Natural killer cell (primary cell): ENCODE results near the gene ARHGAP33. TPM values are rescaled to one million over a fixed set of nuclear protein-coding genes. Genes with fewer than 3 reads are reported as not detected.
A peak's percentile ranks its signal among the peaks of the same experiment; 100 is the strongest.

Source experiments
- ATAC-seq, 3 donors: fragments of 150-1000 bp in 2 of 3; fragments of 200-7000 bp in 1 of 3; cut with Tn5 transposase; 1 replicate in 1 of 3; 2 replicates in 2 of 3; pipeline ENCODE4 v1.10.0; 2021; ENCODE audit warnings: mild to moderate bottlenecking in 2 of 3, moderate library complexity in 2 of 3
- DNase-seq, 2 donors: peaks; one replicate each; pipeline versions ENCODE4 v3.0.0 to v3.0.0-alpha.2; 2013 to 2021; ENCODE audit warnings: mixed read lengths in 1 of 2
- H3K27ac ChIP-seq: one replicate; pipeline ENCODE4 v1.5.1; 2013; ENCODE audit warnings: mild to moderate bottlenecking, low read length
- H3K27me3 ChIP-seq: one replicate; pipeline ENCODE4 v1.6.1; 2013; ENCODE audit warnings: low read length; ENCODE audit not compliant: control insufficient read depth, insufficient read depth
- H3K36me3 ChIP-seq: one replicate; pipeline ENCODE4 v1.6.1; 2013; ENCODE audit warnings: low read length; ENCODE audit not compliant: control insufficient read depth, insufficient read depth
- H3K4me1 ChIP-seq: one replicate; pipeline ENCODE4 v1.6.1; 2013; ENCODE audit warnings: low read length; ENCODE audit not compliant: control insufficient read depth, insufficient read depth
- H3K4me3 ChIP-seq: one replicate; pipeline ENCODE4 v1.5.1; 2013; ENCODE audit warnings: low read length
- H3K9me3 ChIP-seq: one replicate; pipeline ENCODE4 v1.6.1; 2013; ENCODE audit warnings: low read length; ENCODE audit not compliant: control insufficient read depth, insufficient read depth
- H3K27ac Mint-ChIP-seq, 2 donors: one replicate each; pipeline ENCODE4 v1.8.0; 2022; ENCODE audit warnings: mild to moderate bottlenecking in 2 of 2, mixed read lengths in 2 of 2, moderate library complexity in 1 of 2
- H3K27me3 Mint-ChIP-seq, 2 donors: one replicate each; pipeline ENCODE4 v1.8.0; 2022; ENCODE audit warnings: low read depth in 2 of 2, mixed read lengths in 2 of 2
- H3K36me3 Mint-ChIP-seq: one replicate; pipeline ENCODE4 v1.8.0; 2022; ENCODE audit warnings: mixed read lengths
- H3K4me1 Mint-ChIP-seq, 2 donors: one replicate each; pipeline ENCODE4 v1.8.0; 2022; ENCODE audit warnings: mixed read lengths in 2 of 2
- H3K4me3 Mint-ChIP-seq: one replicate; pipeline ENCODE4 v1.8.0; 2022; ENCODE audit warnings: mild to moderate bottlenecking, moderate library complexity, mixed read lengths
- H3K9me3 Mint-ChIP-seq, 2 donors: one replicate each; pipeline ENCODE4 v1.8.0; 2022; ENCODE audit warnings: mixed read lengths in 2 of 2
- WGBS: methylation state at CpG from one replicate; pipeline ENCODE4 v1.1.7; 2013; ENCODE audit warnings: missing lambda C conversion rate; ENCODE audit not compliant: insufficient coverage; 5-methylcytosine and 5-hydroxymethylcytosine counted together
- intact Hi-C: fragments of 100-400 bp; cut with micrococcal nuclease; formaldehyde crosslinking; loops from one replicate; pipeline ENCODE4 v1.14.2; 2022
- total RNA-seq, 4 donors: library from RNA; stranded (reverse); fragments of 120-200 nt in 1 of 4; gene quantifications; one replicate each; pipeline versions ENCODE4 v1.2.3 to v1.2.4, GENCODE V29; 2013 to 2022
- TF ChIP-seq, protein P1 (sequence below): fragments of 200-600 bp; IDR thresholded peaks from one replicate; pipeline ENCODE4 v1.8.0; 2022; ENCODE audit warnings: antibody characterized with exemption

The ARHGAP33 gene
- total RNA-seq, 3 donors from 2014 or later (not counting 1 experiment from before 2014, with no cell fraction given): 34.4 to 39.3 (median 37.5) TPM

DNA sequence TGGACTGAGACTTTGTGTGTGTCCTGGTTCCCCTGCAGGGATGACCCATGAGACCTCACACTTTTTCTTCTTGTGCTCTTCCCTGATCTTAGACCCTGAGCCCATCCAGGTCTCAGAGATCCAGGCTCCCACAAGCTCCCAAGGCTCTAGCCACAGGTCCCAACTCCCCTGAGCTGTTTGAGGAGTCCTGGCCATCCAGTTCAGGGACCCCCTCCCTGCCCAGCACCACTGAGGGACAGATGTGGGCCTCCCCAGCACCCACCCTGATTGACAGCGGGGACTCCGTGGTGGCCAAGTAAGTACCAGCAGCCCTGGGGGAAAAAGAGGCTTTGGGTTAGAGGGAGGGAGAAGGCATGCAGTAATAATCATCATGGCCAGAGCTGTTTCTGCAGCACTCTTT, 15.7 kb upstream of the ARHGAP33 start:
- Histone ChIP-seq H3K36me3 (peaks cover 17% of the 10 kb centered on the region), H3K4me1 (peaks cover 29% of the 10 kb centered on the region), H3K9me3 (no peaks in the 10 kb centered on the region), H3K27ac (no peak overlapping the region), H3K4me3 (no peak overlapping the region), H3K27me3 (no peaks in the 10 kb centered on the region)
- Mint-ChIP-seq H3K4me3 (no peak overlapping the region), H3K27me3 (peaks cover 0 to 17% of the 10 kb centered on the region in 2 donors), H3K27ac (peak overlapping the region in 1 of 2 donors; percentile 35), H3K9me3 (no peaks in the 10 kb centered on the region), H3K4me1 (peaks cover 29 to 38% of the 10 kb centered on the region in 2 donors), H3K36me3 (no peaks in the 10 kb centered on the region)
- intact Hi-C loops: loop anchor here (5.0 kb wide), 1 partner anchor 117 kb away; the partner anchor contains the start of gene ETV2
- DNase-seq (no peak), ATAC-seq (no peak)
- TF ChIP-seq, protein P1, sequence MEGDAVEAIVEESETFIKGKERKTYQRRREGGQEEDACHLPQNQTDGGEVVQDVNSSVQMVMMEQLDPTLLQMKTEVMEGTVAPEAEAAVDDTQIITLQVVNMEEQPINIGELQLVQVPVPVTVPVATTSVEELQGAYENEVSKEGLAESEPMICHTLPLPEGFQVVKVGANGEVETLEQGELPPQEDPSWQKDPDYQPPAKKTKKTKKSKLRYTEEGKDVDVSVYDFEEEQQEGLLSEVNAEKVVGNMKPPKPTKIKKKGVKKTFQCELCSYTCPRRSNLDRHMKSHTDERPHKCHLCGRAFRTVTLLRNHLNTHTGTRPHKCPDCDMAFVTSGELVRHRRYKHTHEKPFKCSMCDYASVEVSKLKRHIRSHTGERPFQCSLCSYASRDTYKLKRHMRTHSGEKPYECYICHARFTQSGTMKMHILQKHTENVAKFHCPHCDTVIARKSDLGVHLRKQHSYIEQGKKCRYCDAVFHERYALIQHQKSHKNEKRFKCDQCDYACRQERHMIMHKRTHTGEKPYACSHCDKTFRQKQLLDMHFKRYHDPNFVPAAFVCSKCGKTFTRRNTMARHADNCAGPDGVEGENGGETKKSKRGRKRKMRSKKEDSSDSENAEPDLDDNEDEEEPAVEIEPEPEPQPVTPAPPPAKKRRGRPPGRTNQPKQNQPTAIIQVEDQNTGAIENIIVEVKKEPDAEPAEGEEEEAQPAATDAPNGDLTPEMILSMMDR: no peak
- WGBS: 100% methylated on average over 2 of the region's 2 CpGs

DNA sequence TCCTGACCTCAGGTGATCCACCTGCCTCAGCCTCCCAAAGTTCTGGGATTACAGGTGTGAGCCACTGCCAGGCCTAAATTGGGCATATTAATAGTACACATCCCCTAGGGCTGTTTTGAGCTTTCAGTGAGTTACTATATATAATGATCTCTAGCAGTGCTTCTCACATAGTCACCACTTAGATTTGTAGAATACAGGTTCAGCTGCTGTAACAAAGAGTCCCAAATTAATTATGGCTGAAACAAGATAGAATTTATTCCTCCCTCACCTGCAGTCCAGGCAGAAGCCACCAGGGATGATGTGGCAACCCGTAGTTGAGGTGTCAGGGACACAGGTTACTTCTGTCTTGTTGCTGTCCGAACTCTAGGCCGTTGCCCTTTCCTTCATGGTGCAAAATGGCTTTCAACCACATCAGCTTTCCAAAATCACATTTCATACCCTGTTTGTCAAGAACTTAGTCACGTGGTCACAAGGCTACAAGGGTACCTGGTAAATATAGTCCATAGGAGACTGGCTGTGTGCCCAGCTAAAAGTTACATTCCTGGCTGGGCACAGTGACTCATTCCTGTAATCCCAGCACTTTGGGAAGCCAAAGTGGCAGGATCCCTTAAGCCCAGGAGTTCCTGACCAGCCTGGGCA, 14.5 kb upstream of the ARHGAP33 start:
- intact Hi-C loops: no loop called here
- Mint-ChIP-seq H3K4me1 (peaks cover 29 to 31% of the 10 kb centered on the region in 2 donors), H3K9me3 (no peaks in the 10 kb centered on the region), H3K27ac (no peak overlapping the region), H3K27me3 (peaks cover 0 to 11% of the 10 kb centered on the region in 2 donors), H3K4me3 (peak overlapping the region; percentile 4), H3K36me3 (no peaks in the 10 kb centered on the region)
- peaks cover 27% of the 10 kb centered on the region for H3K4me1 ChIP-seq
- no peaks in the 10 kb centered on the region for H3K9me3 ChIP-seq
- WGBS: 95% methylated on average over 4 of the region's 4 CpGs
- H3K36me3 ChIP-seq: peaks cover 24% of the 10 kb centered on the region
- H3K4me3 ChIP-seq: no peak overlapping the region
- TF ChIP-seq, protein P1: no peak
- DNase-seq: no peak
- H3K27ac ChIP-seq: no peak overlapping the region
- no peak for ATAC-seq
- no peaks in the 10 kb centered on the region for H3K27me3 ChIP-seq

DNA sequence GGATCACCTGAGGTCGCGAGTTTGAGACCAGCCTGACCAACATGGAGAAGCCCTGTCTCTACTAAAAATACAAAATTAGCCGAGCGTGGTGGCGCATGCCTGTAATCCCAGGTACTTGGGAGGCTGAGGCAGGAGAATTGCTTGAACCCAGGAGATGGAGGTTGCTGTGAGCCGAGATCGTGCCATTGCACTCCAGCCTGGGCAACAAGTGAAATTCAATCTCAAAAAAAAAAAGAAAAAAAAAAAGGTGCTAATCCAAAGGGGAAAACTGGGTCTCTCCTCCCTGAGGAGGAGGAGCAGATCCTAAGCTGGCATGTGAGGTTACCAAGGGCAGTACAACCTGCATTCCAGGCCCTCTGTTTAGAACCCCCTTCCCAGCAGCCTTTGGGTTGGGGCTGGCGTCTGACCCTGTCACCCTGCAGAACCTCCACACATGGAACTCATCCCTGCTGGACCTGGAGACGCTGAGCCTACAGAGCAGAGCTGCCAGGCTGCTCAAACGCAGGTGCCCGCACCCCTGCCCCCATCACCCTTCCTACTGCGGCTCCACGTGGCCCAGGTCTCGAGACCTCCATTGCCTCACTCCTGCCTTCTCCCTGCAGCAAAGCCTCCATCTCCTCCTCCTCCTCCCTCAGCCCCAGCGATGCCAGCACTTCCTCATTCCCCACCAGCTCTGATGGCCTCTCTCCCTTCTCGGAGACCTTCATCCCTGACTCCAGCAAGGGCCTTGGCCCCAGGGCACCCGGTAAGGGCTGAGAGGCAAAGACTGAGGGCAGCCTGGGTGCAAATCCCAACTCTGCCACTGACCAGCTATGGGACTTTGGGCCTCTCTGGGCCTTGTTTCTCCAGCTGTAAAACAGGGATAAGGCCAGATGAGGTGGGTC, 10.7 kb upstream of the ARHGAP33 start:
- no peaks in the 10 kb centered on the region for H3K9me3 Mint-ChIP-seq
- no peak overlapping the region for H3K27ac Mint-ChIP-seq
- peaks cover 27% of the 10 kb centered on the region for H3K36me3 ChIP-seq
- TF ChIP-seq, protein P1: no peak
- no peaks in the 10 kb centered on the region for H3K9me3 ChIP-seq
- no peak overlapping the region for H3K4me3 ChIP-seq
- H3K4me1 ChIP-seq: no peaks in the 10 kb centered on the region
- 97% methylated on average over 17 of the region's 17 CpGs for WGBS
- ATAC-seq (no peak), DNase-seq (no peak)
- no peak overlapping the region for H3K27ac ChIP-seq
- peaks cover 0 to 1% of the 10 kb centered on the region in 2 donors for H3K4me1 Mint-ChIP-seq
- no peaks in the 10 kb centered on the region for H3K27me3 Mint-ChIP-seq
- intact Hi-C loops: no loop called here
- no peaks in the 10 kb centered on the region for H3K27me3 ChIP-seq
- no peak overlapping the region for H3K4me3 Mint-ChIP-seq
- no peaks in the 10 kb centered on the region for H3K36me3 Mint-ChIP-seq
